HG03280 (cell line): ENCODE data around the gene CRIP2.

Source experiments
- ATAC-seq: cut with Tn5 transposase; IDR thresholded peaks from one replicate; pipeline ENCODE4 v1.9.1; 2021; ENCODE audit warnings: mild to moderate bottlenecking, moderate library complexity; ENCODE audit not compliant: unreplicated experiment

Gene CRIP2

GRCh38 chr14:105496831-105497591, 22.4 kb downstream of the CRIP2 start:
- ATAC-seq: no peak

GRCh38 chr14:105497671-105498429, 23.2 kb downstream of the CRIP2 start:
- no peak for ATAC-seq

GRCh38 chr14:105498430-105499255, 24.0 kb downstream of the CRIP2 start:
- ATAC-seq: no peak

- no peak for ATAC-seq
Measured at GRCh38 chr14:105499256-105500035, 24.8 kb downstream of the CRIP2 start.

- no peak for ATAC-seq
Measured at GRCh38 chr14:105500036-105500725, 25.6 kb downstream of the CRIP2 start.

GRCh38 chr14:105500726-105501101, 26.1 kb downstream of the CRIP2 start:
- ATAC-seq: no peak

- ATAC-seq: no peak
Measured at GRCh38 chr14:105501504-105502291, 27.1 kb downstream of the CRIP2 start.

- no peak for ATAC-seq
Measured at GRCh38 chr14:105502446-105503295, 28.1 kb downstream of the CRIP2 start.

- no peak for ATAC-seq
Measured at GRCh38 chr14:105503296-105503640, 28.6 kb downstream of the CRIP2 start.

- no peak for ATAC-seq
Measured at GRCh38 chr14:105503935-105504692, 29.5 kb downstream of the CRIP2 start.

- no peak for ATAC-seq
Measured at GRCh38 chr14:105505101-105505500, 30.5 kb downstream of the CRIP2 start.

- no peak for ATAC-seq
Measured at GRCh38 chr14:105507247-105507646, 32.6 kb downstream of the CRIP2 start.

GRCh38 chr14:105508069-105508468, 33.4 kb downstream of the CRIP2 start:
- ATAC-seq: no peak

GRCh38 chr14:105508601-105509000, 34.0 kb downstream of the CRIP2 start:
- ATAC-seq: no peak

GRCh38 chr14:105517096-105517495, 42.5 kb downstream of the CRIP2 start:
- ATAC-seq: no peak

GRCh38 chr14:105519946-105520698, 45.5 kb downstream of the CRIP2 start:
- ATAC-seq: no peak

- no peak for ATAC-seq
Measured at GRCh38 chr14:105525326-105525725, 50.7 kb downstream of the CRIP2 start.
